NCI-H345 (cell line): ENCODE results near the gene OR7G1.

Experiments
- DNase-seq: peaks from one replicate; lab custom pipeline; 2025; lab: John Stamatoyannopoulos, UW

OR7G1 gene, protein sequence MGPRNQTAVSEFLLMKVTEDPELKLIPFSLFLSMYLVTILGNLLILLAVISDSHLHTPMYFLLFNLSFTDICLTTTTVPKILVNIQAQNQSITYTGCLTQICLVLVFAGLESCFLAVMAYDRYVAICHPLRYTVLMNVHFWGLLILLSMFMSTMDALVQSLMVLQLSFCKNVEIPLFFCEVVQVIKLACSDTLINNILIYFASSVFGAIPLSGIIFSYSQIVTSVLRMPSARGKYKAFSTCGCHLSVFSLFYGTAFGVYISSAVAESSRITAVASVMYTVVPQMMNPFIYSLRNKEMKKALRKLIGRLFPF

DNA sequence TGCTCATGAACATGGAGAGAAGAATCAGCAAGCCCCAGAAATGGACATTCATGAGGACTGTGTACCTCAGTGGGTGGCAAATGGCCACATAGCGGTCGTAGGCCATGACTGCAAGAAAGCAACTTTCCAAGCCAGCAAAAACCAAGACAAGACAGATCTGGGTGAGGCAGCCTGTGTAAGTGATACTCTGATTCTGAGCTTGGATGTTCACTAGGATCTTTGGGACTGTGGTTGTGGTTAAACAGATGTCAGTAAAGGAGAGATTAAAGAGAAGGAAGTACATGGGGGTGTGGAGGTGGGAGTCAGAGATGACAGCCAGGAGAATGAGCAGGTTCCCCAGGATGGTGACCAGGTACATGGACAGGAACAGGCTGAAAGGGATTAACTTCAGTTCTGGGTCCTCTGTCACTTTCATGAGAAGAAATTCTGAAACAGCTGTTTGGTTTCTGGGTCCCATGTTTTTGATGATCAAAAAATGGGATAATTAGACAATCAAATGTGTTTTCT is at the start of gene OR7G1:
TSS of gene OR7G1 (minus strand) at position 457 of the 507 bp plus-strand sequence. CDS start at position 457, 0 bp downstream.
- no peak for DNase-seq

DNA sequence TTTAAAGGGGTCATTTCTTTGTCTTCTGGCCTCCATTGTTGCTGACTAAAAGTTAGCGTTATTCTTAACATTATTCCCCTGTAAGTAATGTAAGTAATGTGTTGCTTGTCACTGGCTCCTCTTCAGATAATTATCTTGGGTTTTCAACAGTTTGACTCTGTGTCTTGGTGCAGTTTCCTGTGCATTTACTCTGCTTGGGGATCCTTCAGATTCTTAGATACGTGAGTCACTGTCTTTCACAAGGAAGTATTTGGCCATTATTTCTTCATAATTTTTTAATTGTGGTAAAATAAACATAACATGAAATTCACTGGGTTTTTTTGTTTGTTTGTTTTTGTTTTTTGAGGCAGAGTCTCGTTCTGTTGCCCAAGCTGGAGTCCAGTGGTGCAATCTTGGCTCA is 49.7 kb upstream of the OR7G1 start:
- no peak for DNase-seq

DNA sequence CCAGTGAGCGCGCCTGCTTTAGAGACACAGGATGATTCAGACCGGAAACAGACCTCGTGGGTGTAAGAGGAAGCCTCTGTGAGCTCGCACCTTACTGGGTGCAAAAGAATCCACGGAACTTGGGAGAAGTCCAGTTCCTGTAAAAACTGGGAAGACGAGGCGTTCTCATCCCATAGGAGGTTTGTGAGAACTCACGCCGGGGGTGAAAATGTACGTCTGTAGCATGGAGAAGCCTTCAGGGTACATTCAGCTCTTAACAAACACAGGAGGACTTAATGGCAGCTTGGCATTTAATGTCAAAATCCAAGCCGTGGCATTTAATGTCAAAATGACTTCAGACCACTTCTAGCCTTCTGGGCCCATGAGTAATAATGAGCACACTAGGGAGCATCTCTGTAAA is 45.9 kb upstream of the OR7G1 start:
- DNase-seq: no peak

DNA sequence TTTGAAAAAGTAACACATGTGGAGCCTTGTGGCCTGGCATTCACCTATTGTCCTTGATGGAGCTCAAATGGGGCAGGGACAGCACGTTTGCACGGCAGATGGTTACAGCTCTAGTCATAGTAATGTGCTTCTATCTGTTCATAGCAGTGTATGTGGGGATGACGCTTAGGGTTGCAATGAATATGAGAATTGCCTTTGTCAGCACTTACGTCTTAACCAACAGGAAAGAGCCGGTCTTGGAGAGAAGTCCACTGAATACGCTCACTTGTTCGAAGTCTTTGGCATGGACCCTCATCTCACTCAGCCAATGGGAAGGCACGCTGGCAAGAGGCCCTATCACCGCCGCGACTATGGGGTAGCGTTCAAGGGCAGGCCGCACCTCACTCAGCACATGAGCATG is 44.3 kb upstream of the OR7G1 start:
- no peak for DNase-seq

DNA sequence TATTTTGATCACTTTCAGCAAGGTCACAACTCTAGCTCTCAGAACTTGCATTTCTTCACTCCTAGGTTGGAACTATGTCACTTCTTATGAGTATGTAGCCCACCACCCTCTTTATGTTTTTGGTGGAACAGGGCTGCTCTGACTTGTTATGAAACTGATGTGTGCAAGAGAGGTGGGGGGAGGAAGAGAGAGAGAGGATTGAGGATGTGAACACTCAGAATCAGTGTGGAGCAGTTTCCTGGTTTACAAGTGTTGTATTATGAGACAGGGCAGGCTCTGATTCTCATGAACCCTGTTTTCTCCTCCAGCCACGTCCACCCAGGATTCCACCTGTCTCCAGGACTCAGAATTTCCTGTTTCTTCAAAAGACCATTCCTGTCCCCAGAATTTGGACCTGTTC is 40.7 kb upstream of the OR7G1 start:
- DNase-seq: no peak

DNA sequence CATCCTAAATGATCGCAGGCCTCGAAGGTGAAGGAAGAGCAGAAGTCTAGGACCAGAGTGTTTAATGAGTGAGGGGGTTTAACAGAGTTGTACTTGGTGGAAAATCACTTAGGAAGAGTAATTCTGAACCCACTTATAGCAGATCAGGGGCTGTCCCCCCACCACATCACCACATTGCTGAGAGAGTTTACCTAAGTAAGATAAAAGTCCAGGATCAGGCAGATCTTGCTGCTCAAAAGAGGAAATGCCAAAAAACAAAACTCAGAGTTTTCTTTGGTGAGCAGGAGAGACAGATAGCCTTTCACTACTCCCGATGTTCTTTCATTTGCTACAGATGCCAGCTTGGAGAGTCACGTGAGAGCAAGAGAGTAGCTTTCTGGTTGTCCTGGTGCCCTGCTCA is 40.0 kb upstream of the OR7G1 start:
- no peak for DNase-seq

DNA sequence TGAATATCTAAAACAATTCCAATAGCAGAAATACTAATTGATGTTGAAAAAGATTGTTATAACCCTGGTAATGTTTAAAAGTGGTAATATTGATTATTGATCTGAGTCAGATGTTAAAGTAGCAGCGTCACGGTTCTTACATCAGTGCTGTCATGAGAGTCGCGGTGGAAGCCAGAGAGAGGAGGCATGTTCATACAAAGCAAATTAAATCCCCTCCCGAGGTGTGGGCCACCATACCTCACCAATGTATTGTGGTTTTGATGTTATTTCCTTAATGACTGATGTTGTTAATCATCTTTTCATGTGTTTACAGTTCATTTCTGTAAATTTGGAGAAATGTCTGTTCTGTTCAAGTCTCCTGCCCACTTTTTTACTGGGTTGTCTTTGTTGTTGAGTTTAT is 35.8 kb upstream of the OR7G1 start:
- no peak for DNase-seq

DNA sequence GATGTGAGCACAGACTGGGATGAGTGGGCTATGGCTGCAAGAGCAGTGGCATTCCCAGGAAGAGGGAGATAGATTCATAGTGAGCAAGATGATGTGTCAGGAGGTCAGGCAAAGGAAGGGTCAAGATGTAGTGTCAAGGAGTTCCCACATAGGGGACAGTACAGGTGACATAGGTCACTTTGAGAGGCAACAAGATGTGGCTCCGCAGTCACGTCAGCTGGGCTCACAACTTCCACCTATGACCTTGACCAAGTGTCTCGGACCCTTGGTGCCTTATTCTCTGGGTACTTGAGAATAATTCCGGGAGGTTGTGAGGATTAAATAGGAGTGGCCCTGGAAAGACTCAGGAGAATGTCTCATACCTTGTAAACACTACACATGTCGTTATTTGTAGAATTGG is 35.1 kb upstream of the OR7G1 start:
- no peak for DNase-seq

DNA sequence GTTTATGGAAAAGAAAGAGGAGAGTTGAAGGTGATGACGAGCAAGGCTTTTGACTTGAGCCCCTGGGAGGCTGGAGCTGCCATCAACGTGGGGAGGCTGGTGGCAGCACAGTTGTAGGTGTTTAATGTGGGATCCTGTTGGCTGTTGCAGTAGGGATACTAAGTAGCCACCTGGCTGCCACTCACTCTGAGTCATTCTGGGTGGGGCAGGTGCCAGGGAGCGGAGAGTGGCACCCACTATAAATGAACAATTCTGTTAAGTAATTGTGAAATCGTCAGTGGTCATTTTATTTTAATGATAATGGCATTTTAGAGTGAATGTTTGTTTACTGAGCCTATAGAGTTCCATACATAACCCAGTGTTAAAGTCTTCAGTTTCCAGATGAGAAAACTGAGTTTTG is 34.4 kb upstream of the OR7G1 start:
- no peak for DNase-seq

DNA sequence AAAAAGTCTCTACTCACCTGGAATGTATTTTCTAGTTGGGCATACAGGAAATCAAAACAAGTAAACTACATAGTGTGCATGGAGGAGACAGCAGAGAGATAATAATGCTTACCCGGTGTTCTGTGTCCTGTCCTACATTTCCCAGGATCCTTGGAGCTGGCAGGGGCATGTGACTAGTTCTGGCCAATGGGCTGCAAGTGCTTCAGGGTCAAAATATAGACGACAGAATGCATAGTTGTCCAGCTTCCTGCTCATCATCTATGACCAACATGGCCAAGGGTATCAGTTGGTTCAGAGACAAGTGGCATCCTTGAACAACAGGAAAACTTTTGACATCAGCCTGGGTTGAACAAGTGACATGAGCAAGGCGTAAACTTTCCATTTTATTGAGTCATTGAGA is 33.1 kb upstream of the OR7G1 start:
- DNase-seq: no peak

DNA sequence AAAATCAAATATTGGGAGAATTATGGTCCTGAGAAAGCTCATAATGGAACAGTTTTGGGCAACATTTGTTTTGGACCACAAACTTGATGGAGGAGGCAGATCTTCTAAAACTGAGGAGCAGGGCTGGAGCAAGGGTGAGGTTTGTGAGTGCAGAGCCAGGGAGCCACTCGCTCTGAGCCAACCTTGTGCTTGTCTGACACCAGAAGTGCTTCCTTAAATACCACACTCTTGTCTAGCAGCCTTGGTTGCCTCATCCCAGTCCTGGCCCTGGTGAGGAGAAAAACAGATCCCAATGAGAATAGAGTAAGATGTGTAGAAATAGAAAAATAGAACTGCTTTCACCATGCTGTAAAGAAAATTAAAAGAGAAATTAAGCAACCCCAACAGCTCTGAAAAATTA is 31.3 kb upstream of the OR7G1 start:
- no peak for DNase-seq

DNA sequence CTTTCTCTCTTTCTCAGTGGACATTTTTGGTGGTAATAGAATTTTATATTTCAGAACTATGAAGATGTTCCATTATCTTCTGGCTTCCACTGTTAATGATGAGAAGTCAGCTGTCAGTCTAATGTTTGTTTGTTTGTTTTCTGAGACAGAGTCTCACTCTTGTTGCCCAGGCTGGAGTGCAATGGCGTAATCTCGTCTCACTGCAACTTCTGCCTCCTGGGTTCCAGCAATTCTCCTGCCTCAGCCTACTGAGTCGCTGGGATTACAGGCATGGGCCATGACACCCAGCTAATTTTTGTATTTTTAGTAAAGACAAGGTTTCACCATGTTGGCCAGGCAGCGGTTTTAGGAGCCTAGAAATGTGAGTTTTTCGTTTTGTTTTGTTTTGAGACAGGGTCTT is 29.4 kb upstream of the OR7G1 start:
- DNase-seq: no peak

DNA sequence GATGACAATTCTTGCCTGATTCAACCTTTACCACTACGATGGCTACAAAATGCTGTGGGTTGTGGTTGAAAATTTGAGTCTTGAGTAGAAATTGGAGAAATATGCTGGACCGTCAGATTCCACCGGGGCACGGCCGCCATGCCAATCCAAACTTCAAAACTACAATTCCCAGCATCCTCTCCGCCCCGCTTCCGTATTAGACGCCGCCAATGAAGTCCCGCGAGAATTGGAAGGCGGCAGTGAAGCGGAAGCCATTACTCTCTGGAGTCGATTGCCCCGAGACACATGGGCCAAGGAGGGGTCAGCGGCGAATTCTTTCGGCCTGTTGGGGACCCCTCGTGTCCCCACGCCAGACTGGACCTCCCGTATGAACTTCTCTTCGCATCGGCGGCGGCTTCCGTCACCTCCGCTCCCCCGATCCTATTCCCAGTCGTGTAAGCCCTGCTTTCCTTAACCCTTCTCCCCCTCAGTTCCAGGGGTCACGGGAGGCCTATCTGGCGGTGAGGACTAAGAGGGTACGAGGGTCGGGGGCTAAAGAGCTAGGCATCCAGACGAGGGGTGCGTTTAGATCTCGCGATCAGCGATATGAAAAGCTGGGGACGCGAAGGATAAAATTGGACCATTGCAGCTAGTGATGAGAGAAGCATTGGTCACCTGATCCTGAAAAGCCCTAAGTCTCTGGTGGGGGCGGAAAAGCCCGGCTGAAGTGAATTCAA is 24.8 kb upstream of the OR7G1 start, which contains the start of gene ZNF317:
TSS of gene ZNF317 (plus strand) at position 239 of the 716 bp plus-strand sequence. CDS start 15,620 bp downstream, outside the sequence.
- peak; percentile 94 for DNase-seq

DNA sequence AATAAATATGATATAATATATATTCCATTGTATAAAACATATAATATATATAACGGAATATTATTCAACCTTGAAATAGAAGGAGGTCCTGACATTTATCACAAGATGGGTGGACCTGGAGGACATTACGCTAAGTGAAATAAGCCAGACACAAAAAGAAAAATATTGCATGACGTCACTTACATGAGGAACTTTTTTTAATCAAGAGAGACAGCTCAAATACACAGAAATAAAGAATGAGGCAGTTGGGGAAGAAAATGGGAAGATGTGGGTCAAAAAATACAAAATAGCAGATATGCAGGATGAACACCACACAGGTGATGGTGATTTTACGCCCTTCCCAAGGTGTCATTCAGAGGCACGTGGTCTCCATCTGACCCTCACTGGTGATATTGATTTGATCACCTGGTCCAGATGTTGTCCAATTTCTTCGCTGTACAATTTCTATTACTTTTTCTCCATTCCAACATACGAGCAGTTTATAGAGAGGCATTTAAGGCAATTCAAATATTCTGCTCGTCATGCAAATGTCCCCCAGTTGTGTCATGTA is 24.1 kb upstream of the OR7G1 start:
- no peak for DNase-seq

DNA sequence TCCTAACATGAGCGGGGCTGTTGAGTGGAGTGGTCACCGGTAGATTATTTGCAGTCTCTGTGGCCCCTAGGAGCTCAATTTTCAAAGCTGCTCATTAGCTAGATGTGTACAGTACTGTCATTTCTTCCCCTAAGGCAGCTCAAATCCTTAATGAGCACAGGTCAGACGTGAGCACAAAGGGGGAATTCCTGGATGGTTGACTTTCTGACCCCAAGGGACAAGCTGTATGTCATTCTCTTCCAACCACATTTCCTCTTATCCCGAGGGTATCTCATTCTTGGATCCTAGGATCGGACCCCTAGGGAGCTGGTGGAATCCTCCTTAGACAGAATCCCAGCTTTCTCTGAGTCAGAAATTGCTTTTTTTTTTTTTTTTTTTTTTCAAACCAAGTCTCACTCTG is 16.9 kb upstream of the OR7G1 start:
- DNase-seq: no peak

DNA sequence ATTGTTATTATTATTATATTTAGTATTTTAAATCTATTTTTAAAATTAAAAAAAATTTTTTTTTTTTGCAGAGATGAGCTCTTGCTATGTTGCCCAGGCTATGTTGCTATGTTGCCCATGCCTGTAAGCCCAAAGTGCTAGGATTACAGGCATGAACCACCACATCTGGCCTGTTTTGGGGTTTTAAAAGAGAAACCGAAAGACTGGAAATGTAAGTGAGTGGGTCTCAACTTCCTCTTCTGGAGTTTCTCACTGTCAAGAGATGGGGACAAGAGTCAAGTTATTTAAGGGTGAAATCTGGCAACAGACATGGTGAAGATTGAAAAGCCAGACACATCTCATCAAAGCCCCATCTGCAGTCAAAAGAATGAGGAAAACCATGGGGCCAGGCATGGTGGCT is 15.4 kb upstream of the OR7G1 start:
- DNase-seq: no peak

DNA sequence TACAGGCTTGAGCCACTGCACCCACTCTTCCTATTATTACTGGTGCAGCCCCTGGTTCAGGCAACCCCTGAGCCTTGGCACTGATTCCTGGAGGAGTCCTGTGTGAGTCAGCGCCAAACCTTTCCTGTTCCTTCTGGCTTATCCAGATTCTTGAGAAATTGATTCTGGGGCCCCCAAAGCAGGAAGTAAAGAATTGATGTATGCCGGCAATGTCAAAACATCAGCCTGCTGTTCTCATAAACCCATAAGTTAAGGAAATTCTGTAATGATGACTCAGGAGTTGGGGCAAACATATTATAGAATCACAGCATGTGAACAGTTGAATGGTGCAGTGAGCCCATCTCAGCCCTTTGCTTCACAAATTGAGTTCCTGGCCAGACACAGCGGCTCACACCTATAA is 12.6 kb upstream of the OR7G1 start:
- DNase-seq: no peak

DNA sequence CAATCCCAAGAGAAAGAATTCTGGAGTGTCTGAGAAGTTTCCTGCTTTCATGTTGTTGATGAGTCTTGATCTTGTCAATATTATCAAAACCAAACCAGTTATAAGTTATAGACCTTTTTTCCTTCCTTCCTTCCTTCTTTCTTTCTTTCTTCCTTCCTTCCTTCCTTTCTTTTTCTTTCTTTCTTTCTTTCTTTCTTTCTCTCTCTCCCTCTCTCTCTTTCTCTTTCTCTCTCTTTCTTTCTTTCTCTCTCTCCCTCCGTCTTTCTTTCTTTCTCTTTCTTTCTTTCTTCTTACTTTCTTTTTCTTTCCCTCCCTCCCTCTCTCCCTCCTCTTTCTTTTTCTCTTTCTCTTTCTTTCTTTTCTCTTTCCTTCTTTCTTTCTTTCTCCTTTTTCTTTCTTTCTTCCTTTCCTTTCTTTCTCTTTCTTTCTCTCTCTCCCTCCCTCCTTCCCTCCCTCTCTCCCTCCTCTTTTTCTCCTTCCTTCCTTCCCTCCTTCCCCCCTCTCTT is 11.4 kb upstream of the OR7G1 start, which contains the start of gene OR7G3:
TSS of gene OR7G3 (minus strand) at position 51 of the 506 bp plus-strand sequence. CDS start at position 51, 0 bp downstream.
- DNase-seq: no peak

DNA sequence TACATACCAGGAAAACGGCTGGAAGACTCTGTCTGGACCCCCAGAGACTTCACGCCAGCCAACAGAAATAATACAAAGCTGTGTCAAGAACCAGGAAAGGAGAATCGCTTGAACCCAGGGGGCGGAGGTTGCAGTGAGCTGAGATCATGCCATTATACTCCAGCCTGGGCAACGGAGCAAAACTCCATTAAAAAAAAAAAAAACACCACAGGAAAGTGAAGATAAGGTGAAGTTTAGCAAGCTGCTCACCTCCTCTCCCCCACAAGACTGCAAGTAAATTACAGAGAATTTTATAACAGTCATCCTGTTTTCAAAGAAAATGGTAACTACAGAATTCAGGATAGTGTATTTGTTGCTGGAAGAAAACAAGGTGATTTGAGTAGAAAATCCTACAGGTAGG is 984 bp upstream of the OR7G1 start:
- no peak for DNase-seq

DNA sequence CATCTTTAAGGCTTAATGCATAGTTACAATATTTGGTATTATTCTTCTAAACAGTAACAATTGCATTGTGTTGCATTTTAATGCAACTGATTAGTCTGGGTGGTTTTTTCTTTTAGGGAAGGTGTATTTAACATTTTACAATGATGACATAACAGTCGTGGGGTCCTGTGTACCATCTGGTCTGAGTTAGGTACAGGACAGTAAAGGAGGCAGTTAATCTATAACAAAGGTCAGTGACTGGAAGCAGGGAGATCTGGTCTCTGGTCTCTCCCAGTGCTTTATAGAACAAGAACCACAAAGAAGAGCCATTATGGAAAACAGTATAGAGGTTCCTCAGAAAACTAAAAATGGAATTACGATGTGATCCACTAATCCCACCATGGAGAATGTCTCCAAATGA is 5.6 kb downstream of the OR7G1 start:
- DNase-seq: no peak

DNA sequence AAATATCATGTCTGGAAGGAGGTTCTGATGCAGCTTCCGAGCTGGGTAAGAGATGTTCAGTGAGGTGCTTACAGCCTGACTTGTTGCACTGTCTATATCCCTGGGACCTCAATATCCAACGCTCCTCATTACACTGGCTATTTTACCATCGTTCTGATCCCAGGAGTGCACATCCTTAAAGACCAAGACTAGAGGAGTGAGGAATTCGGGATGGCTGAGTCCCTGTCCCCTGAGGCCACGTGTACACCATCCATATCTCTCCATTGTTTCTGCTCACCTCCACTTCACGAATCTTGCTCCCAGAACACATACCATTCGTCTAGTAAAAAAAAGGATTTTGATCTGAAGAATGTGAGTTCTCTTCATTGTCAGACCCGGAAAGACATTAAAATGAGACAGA is 8.2 kb downstream of the OR7G1 start, which contains the start of gene OR7G2:
TSS of gene OR7G2 (minus strand) at position 101 of the 400 bp plus-strand sequence. CDS start 4,232 bp downstream, outside the sequence.
- no peak for DNase-seq

DNA sequence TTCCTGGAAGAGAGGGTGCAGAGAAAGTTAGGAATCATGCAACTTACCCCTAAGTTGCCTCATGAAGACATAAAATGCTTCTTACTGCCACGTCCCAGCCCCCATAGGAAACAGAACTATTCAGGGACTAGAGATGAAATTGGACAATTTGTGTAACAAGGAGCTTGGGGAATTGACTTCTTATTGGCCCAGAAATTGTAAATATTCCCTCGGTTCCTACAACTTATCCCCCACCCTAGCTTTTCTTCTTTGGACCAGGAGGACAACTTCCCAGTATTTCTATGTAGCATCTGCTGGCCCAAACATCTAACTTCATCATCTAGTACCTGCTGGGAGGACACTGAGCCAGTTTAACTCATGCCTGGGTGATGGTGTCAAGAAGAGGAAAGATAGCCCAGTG is 28.8 kb downstream of the OR7G1 start, which contains the start of gene OR1M1:
TSS of gene OR1M1 (plus strand) at position 301 of the 400 bp plus-strand sequence. CDS start 6,184 bp downstream, outside the sequence.
- DNase-seq: no peak
